ENCODE data around the gene DPCD.

Gene DPCD

DNA sequence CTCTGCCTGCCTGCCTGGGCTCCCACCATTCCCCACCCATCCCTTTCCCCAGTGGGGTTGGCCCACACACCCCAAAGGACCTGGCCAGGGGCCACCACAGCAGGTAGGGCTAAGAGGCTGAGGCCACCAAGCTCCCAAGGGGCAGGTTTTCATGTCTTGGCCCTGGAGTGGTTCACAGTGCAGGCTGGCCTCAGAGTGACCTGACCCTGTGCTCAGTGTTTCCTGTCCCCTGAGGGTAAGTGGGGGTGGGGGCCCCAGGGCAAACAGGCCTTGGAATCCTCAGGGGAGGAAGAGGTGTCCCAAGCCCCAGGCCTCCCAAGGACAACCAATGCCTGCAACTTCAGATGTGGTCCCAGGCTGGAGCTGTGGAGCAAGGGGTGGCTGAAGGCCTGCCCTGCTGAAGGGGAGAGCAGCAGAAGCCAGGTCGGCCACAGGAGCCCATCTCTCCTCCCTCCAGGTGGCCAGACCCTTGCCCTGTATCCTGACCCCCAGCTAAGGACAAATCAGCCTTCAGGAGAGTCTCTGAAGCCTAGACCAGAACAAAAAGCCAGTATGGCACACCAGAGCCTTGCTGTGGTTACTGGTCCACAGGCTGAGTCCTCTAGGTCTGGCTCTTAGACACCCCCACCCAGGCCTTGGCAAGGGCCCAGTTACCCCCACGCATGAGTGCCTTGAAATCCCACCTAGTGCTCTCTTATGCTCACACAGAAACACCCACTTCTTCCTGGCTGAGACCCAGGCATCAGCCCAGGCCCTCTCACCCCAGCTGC lies 27.6 kb upstream of the DPCD start:
- no peak for TF ChIP-seq PAX5 (IDR thresholded peaks at IDR 0.05; ENCODE audit: insufficient read depth, low read length, severe bottlenecking)
- TF ChIP-seq POLR2A (IDR thresholded peaks at IDR 0.05; ENCODE audit: low read depth, low read length): no peak
- TF ChIP-seq SPI1 (IDR thresholded peaks at IDR 0.05; ENCODE audit: low read depth, low read length): no peak
- no peak for TF ChIP-seq POLR2AphosphoS5 (IDR thresholded peaks at IDR 0.05; ENCODE audit: low read depth, low read length)
- TF ChIP-seq TAF1 (IDR thresholded peaks at IDR 0.05; ENCODE audit: low read depth, low read length): no peak
- TF ChIP-seq POU2F2 (IDR thresholded peaks at IDR 0.05; ENCODE audit: low read depth, low read length): no peak
- peak; percentile 48 for FAIRE-seq
- no peak for DNase-seq (ENCODE audit: insufficient read length, low spot score)

DNA sequence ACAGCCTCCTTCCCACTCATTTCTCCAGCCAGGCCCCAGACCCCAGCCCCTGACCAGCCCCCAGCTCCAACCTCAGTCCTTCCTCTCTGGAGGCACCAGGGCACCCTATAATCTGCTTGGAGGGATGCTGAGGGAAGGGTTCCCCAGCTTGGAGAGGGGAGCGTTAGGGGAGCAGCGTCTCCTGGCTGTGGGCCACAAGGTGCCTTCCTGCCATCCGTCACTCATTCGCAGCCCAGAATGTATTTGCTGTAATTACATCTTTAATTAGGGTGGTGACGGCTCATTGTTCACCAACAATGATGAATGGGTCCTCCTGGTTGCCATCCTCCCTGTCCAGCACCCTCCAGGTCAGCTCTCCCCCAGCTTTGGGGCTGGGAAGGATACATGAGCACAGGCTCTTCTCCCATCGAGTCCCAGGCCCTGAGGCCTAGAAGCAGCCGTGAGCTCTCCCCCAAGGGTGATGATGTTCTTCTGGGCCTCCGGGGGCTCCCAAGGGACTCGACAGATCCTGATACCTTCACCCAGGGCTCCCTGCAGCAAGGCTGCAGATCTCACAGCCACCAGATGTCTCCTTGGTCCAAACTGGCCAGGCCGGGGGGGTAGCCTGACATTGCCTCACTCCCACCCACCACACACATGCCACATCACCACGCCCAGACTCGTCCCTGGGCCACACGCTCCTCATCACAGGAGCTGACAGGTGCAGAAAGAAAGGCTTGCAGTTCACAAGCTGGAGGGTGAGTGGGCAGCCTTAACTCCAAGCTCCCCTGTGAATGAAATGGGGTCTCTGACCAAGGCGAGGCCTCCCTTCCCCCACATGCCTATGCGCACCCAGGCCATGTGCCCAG lies 26.8 kb upstream of the DPCD start:
- no peak for FAIRE-seq
- TF ChIP-seq POLR2A (IDR thresholded peaks at IDR 0.05; ENCODE audit: low read depth, low read length): no peak
- TF ChIP-seq POLR2AphosphoS5 (IDR thresholded peaks at IDR 0.05; ENCODE audit: low read depth, low read length): no peak
- no peak for TF ChIP-seq POU2F2 (IDR thresholded peaks at IDR 0.05; ENCODE audit: low read depth, low read length)
- TF ChIP-seq SPI1 (IDR thresholded peaks at IDR 0.05; ENCODE audit: low read depth, low read length): no peak
- TF ChIP-seq PAX5 (IDR thresholded peaks at IDR 0.05; ENCODE audit: insufficient read depth, low read length, severe bottlenecking): no peak
- TF ChIP-seq TAF1 (IDR thresholded peaks at IDR 0.05; ENCODE audit: low read depth, low read length): no peak
- no peak for DNase-seq (ENCODE audit: insufficient read length, low spot score)

DNA sequence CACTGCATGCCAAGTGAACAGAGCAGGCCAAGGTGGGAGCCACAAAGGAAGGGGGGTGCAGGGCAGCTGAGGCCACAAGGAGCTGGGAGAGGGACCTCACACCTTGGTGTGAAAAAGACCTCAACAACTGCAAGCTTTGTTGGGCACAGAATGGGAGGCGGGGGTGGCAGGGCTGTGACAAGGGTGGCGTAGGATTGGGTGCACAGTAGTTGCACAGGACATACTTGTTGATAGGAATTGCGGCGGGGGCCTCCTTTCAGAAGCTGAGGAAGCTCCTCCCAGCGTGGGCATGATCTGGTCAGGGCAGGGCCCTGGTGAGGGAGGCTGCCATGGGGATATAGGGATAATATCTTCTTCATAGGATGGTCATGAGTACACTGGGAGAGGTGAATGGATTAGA lies 25.9 kb upstream of the DPCD start:
- no peak for FAIRE-seq
- no peak for DNase-seq (ENCODE audit: insufficient read length, low spot score)
- no peak for TF ChIP-seq PAX5 (IDR thresholded peaks at IDR 0.05; ENCODE audit: insufficient read depth, low read length, severe bottlenecking)
- no peak for TF ChIP-seq SPI1 (IDR thresholded peaks at IDR 0.05; ENCODE audit: low read depth, low read length)
- no peak for TF ChIP-seq POLR2A (IDR thresholded peaks at IDR 0.05; ENCODE audit: low read depth, low read length)
- TF ChIP-seq POLR2AphosphoS5 (IDR thresholded peaks at IDR 0.05; ENCODE audit: low read depth, low read length): no peak
- no peak for TF ChIP-seq POU2F2 (IDR thresholded peaks at IDR 0.05; ENCODE audit: low read depth, low read length)
- no peak for TF ChIP-seq TAF1 (IDR thresholded peaks at IDR 0.05; ENCODE audit: low read depth, low read length)

DNA sequence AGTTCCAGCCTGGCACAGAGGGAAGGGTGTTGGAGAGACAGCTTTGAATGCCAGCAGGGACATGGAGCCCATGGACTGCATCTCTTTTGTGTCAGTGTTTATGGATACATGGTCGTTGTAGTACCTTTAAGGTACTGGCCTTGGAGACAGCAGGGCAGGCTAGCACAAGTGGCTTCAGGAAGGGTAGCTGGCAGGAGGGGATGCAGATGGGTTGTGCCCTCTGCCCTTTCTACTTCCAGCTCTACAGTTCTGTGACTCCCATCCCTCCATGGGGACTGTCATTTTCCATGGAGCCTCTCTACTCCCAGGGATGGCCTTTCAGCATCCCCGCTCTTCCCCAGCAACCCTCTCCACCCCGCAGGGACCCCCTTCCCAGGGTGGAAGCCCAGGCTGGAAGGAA lies 25.1 kb upstream of the DPCD start:
- TF ChIP-seq POLR2AphosphoS5 (IDR thresholded peaks at IDR 0.05; ENCODE audit: low read depth, low read length) (no peak), POLR2A (IDR thresholded peaks at IDR 0.05; ENCODE audit: low read depth, low read length) (no peak), PAX5 (IDR thresholded peaks at IDR 0.05; ENCODE audit: insufficient read depth, low read length, severe bottlenecking) (no peak), SPI1 (IDR thresholded peaks at IDR 0.05; ENCODE audit: low read depth, low read length) (no peak)
- FAIRE-seq: no peak

DNA sequence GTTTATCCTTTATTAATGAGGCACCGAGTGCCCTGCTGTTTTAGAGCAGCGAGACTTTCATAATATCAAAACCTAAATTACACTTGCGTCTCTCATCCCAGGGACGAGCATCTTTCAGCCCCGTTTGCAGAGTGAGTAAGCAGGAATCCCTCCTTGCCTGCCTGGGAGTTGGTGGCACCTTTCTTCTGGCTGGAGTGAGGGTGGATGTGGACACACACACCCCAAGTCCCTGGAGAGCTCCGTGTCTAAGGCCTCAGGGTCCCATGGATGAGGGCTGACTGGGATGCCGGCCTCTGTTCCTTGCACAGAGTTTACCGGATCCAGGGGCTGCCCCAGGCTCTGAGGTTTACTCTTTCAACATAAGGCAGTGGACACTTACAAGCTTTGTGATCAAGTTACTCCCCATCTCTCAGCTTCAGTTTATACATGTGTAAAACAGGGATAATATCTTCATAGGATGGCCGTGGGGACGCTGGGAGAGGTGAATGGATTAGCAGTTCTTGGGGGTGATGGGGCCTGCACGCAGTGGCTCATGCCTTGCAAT lies 24.6 kb upstream of the DPCD start:
- TF ChIP-seq POLR2AphosphoS5 (IDR thresholded peaks at IDR 0.05; ENCODE audit: low read depth, low read length): no peak
- no peak for TF ChIP-seq SPI1 (IDR thresholded peaks at IDR 0.05; ENCODE audit: low read depth, low read length)
- TF ChIP-seq PAX5 (IDR thresholded peaks at IDR 0.05; ENCODE audit: insufficient read depth, low read length, severe bottlenecking): no peak
- TF ChIP-seq POU2F2 (IDR thresholded peaks at IDR 0.05; ENCODE audit: low read depth, low read length): no peak
- TF ChIP-seq TAF1 (IDR thresholded peaks at IDR 0.05; ENCODE audit: low read depth, low read length): no peak
- no peak for TF ChIP-seq POLR2A (IDR thresholded peaks at IDR 0.05; ENCODE audit: low read depth, low read length)
- DNase-seq (ENCODE audit: insufficient read length, low spot score) (no peak), FAIRE-seq (no peak)

More for the DNA sequence above, 25.1 kb upstream of the DPCD start:
- no peak for DNase-seq (ENCODE audit: insufficient read length, low spot score)

DNA sequence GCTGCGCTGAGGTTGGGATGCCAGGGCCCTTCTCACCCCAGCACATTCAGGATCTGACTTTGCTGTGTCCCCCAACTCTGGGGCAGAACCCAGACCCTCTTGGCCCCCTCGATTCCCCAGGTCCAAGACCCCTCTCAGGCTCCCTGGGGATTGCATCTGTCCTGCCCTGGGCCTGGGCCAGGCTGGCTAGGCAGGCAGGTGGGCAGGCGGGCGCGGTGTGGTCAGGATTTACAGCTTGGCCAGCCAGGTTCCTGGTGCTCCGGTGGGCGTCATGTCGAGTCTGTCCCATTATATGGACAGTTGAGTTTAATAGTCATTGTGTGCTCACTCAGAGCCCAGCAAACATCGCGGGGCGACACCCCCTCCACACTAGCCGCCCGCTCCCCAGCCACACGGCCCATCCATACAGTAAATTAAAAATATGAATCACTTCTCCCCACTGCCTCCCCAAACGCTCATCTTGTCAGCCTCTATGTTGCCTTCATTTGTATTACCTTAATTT lies 23.6 kb upstream of the DPCD start:
- FAIRE-seq: no peak
- DNase-seq (ENCODE audit: insufficient read length, low spot score): no peak
- TF ChIP-seq TAF1 (IDR thresholded peaks at IDR 0.05; ENCODE audit: low read depth, low read length): no peak
- TF ChIP-seq POLR2AphosphoS5 (IDR thresholded peaks at IDR 0.05; ENCODE audit: low read depth, low read length): no peak
- no peak for TF ChIP-seq PAX5 (IDR thresholded peaks at IDR 0.05; ENCODE audit: insufficient read depth, low read length, severe bottlenecking)
- TF ChIP-seq POLR2A (IDR thresholded peaks at IDR 0.05; ENCODE audit: low read depth, low read length): no peak

DNA sequence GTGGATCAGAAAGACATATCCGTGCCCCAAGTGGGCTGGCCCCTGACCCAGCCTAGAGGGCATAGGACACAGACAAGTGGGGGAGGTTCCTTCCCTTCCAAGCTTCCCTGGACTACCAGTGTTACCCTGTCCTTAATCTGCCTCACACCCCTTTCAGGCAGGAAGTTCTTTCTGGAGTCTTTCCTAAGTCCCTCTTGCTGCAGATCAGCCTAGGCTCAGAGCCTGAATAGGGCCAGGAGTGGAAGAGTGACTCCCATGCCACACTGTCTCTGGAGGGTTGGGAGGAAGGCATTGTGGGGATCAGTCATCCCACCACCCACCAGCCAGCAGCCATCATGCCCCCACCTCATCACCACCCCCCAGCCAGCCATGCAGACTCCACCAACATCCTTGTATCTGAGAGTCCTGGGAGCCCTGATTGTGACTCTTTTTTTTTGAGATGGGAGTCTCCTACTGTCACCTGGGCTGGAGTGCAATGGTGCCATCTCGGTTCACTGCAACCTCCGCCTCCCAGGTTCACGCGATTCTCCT lies 22.7 kb upstream of the DPCD start:
- FAIRE-seq (no peak), DNase-seq (ENCODE audit: insufficient read length, low spot score) (no peak)
- TF ChIP-seq PAX5 (IDR thresholded peaks at IDR 0.05; ENCODE audit: insufficient read depth, low read length, severe bottlenecking): no peak
- TF ChIP-seq SPI1 (IDR thresholded peaks at IDR 0.05; ENCODE audit: low read depth, low read length): no peak
- no peak for TF ChIP-seq POLR2A (IDR thresholded peaks at IDR 0.05; ENCODE audit: low read depth, low read length)
- TF ChIP-seq TAF1 (IDR thresholded peaks at IDR 0.05; ENCODE audit: low read depth, low read length): no peak
- TF ChIP-seq POU2F2 (IDR thresholded peaks at IDR 0.05; ENCODE audit: low read depth, low read length): no peak
- no peak for TF ChIP-seq POLR2AphosphoS5 (IDR thresholded peaks at IDR 0.05; ENCODE audit: low read depth, low read length)

DNA sequence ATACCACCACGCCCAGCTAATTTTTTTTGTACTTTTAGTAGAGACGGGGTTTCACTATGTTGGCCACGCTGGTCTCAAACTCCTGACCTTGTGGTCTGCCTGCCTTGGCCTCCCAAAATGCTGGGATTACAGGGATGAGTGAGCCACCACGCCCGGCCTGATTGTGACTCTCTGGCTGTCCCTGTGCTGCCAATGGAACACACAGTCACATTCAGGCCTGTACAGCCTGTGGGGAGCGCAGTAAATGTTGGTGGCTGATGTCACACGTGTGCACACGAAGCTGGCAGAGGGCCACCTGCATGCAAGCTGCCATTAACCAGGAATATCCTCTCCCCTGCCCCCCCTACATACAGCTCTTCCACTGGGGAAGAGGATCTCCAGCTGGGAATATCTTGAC lies 22.2 kb upstream of the DPCD start:
- FAIRE-seq (peak; percentile 57), DNase-seq (ENCODE audit: insufficient read length, low spot score) (no peak)
- no peak for TF ChIP-seq POU2F2 (IDR thresholded peaks at IDR 0.05; ENCODE audit: low read depth, low read length)
- TF ChIP-seq SPI1 (IDR thresholded peaks at IDR 0.05; ENCODE audit: low read depth, low read length): no peak
- no peak for TF ChIP-seq POLR2AphosphoS5 (IDR thresholded peaks at IDR 0.05; ENCODE audit: low read depth, low read length)
- TF ChIP-seq POLR2A (IDR thresholded peaks at IDR 0.05; ENCODE audit: low read depth, low read length): no peak
- no peak for TF ChIP-seq PAX5 (IDR thresholded peaks at IDR 0.05; ENCODE audit: insufficient read depth, low read length, severe bottlenecking)
- TF ChIP-seq TAF1 (IDR thresholded peaks at IDR 0.05; ENCODE audit: low read depth, low read length): no peak

Data from GM12891 (cell line).